ENCODE data around the gene DNAH11.

- no peak for TF ChIP-seq CTCF (IDR thresholded peaks at IDR 0.05 in 4 of 5, conservative IDR thresholded peaks at IDR 0.05 in 1 of 5)
- no peak for TF ChIP-seq POLR2A (IDR thresholded peaks at IDR 0.05)
These were observed 286.9 kb downstream of the DNAH11 start for GRCh38 chr7:21829731-21830130.
